CD4-positive, alpha-beta T cell treated with Interleukin-21 for 1 hour (primary cell): ENCODE results near the gene FFAR2.

Experiments
- DNase-seq: peaks from one replicate; pipeline ENCODE4 v3.0.0-alpha.2; 2020

Gene FFAR2

GRCh38 chr19:35490364-35490763 lies 42.3 kb downstream of the FFAR2 start, which contains the start of gene KRTDAP:
KRTDAP (minus strand) TSS chr19:35490464; CDS start chr19:35490442, 22 bp downstream.
- DNase-seq: no peak

GRCh38 chr19:35491836-35492360 lies 43.8 kb downstream of the FFAR2 start:
- DNase-seq: no peak

GRCh38 chr19:35493971-35494370 lies 45.9 kb downstream of the FFAR2 start:
- no peak for DNase-seq

GRCh38 chr19:35495107-35496064 lies 47.3 kb downstream of the FFAR2 start:
- peak; percentile 69 for DNase-seq

GRCh38 chr19:35497406-35497805 lies 49.3 kb downstream of the FFAR2 start:
- DNase-seq: no peak

- no peak for DNase-seq
Observed at GRCh38 chr19:35498220-35498619, 50.2 kb downstream of the FFAR2 start.

- no peak for DNase-seq
Observed at GRCh38 chr19:35498984-35499527, 51.0 kb downstream of the FFAR2 start.

GRCh38 chr19:35500611-35501010 lies 52.6 kb downstream of the FFAR2 start:
- DNase-seq: no peak
